Measurements from ENCODE around the gene ZNF600. TPM values are rescaled to one million over a fixed set of nuclear protein-coding genes. Genes with fewer than 3 reads are reported as not detected.

Gene ZNF600
- total and polyA plus RNA-seq, 9 of the 15 experiments (the other 6 are each of a cell fraction or from before 2014, with no cell fraction given): 5.7 to 21.5 (median 17.6) TPM

DNA sequence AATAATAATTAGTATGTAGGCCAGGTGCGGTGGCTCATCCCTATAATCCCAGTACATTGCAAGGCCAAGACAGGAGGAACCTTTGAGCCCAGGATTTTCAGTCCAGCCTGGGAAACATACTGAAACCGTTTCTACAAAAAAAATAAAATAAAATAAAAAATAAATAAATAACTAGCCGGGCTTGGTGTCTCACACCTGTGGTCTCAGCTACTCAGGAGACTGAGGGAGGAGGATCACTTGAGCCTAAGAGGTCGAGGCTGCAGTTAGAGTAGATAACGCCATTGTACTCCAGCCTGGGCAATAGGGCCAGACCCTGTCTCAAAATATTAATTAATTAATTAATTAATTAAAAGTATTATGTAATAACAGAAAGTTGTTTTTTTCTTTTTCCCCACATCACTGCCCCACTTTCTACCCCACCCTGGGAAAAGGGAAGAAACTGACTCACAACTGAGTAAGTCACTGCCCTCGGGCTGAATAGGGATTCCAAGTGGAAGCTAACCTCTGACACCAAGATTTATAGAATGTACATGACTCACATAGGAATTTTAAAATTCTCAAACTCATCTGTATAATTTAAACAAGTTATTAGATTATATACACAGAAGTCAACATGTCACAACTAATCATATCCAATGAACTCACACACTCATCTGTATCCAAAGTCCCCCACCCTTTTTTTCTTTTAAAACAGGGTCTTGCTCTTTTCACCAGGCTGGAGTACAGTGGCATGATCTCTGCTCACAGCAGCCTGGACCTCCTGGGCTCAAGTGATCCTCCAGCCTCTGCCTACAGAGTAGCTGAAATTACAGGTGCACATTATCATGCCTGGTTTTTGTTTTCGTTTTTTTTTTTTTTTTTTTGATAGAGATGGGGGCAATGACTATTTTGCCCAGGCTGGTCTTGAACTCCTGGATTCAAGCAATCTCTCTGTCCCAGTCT is 64.3 kb downstream of the ZNF600 start:
- Histone ChIP-seq H3K9ac (ENCODE audit: insufficient read depth in 1 of 2, low read depth in 2 of 2, low read length in 2 of 2) (no peak overlapping the region), H3K27me3 (ENCODE audit: control insufficient read depth in 2 of 2, insufficient read depth in 2 of 2, low read length in 2 of 2) (no peaks in the 10 kb centered on the region), H3K27ac (ENCODE audit: extremely low read depth, low read depth, low read length) (no peak overlapping the region), H3K36me3 (ENCODE audit: control insufficient read depth, insufficient read depth, low read length) (peaks cover 27% of the 10 kb centered on the region), H3K9me1 (ENCODE audit: control insufficient read depth, insufficient read depth, low read length) (no peaks in the 10 kb centered on the region), H3K9me3 (replicated peaks; ENCODE audit: control insufficient read depth, insufficient read depth, low read depth, low read length) (no peaks in the 10 kb centered on the region; the same call in none of the 2 replicates), H3K4me3 (no peak overlapping the region), H3K79me2 (ENCODE audit: control insufficient read depth, insufficient read depth, low read length) (peaks cover 39% of the 10 kb centered on the region), H3K4me2 (ENCODE audit: insufficient read depth, low read length) (no peak overlapping the region), H3K4me1 (replicated peaks in 1 of 2; ENCODE audit: control insufficient read depth in 2 of 2, insufficient read depth in 2 of 2, low read length in 2 of 2) (peaks cover 30 to 35% of the 10 kb centered on the region in 2 experiments), H2AFZ (ENCODE audit: low read depth, low read length) (no peak overlapping the region), H4K20me1 (replicated peaks; ENCODE audit: control insufficient read depth, insufficient read depth, low read length) (no peaks in the 10 kb centered on the region)
- ATAC-seq: no peak
- no peak for DNase-seq (ENCODE audit: extremely low read depth in 1 of 4, low spot score in 3 of 4)
- ChIA-PET CTCF (ENCODE audit: low intra/inter-chr PET ratio) (no interaction called here), POLR2A (no interaction called here)
- intact Hi-C loops (cut with micrococcal nuclease): loop anchor here (10.0 kb wide), 1 partner anchor 118 kb away; no protein-coding TSS in a partner anchor
- TF ChIP-seq DACH1 (IDR thresholded peaks at IDR 0.05; ENCODE audit: partially characterized antibody) (peak; percentile 15), ZNF282 (CRISPR knock-in tag; IDR thresholded peaks at IDR 0.05) (no peak), GABPB1 (CRISPR knock-in tag; IDR thresholded peaks at IDR 0.05) (no peak), ZBTB7A (IDR thresholded peaks at IDR 0.05; ENCODE audit: borderline replicate concordance, control insufficient read depth, low read depth, low read length) (no peak), RBBP5 (IDR thresholded peaks at IDR 0.05; ENCODE audit: borderline replicate concordance, insufficient read depth, low read length, poor library complexity, severe bottlenecking) (no peak), RHOXF2B (CRISPR knock-in tag; conservative IDR thresholded peaks at IDR 0.05) (no peak), NFYB (IDR thresholded peaks at IDR 0.05; ENCODE audit: extremely low read depth, insufficient read length) (no peak), TBP (optimal IDR thresholded peaks at IDR 0.05; ENCODE audit: low read depth, low read length) (no peak), MEIS2 (IDR thresholded peaks at IDR 0.05; ENCODE audit: partially characterized antibody) (peak; percentile 9), FOSL1 (tag; conservative IDR thresholded peaks at IDR 0.05) (peak; percentile 56)
- TF ChIP-seq, protein P1, sequence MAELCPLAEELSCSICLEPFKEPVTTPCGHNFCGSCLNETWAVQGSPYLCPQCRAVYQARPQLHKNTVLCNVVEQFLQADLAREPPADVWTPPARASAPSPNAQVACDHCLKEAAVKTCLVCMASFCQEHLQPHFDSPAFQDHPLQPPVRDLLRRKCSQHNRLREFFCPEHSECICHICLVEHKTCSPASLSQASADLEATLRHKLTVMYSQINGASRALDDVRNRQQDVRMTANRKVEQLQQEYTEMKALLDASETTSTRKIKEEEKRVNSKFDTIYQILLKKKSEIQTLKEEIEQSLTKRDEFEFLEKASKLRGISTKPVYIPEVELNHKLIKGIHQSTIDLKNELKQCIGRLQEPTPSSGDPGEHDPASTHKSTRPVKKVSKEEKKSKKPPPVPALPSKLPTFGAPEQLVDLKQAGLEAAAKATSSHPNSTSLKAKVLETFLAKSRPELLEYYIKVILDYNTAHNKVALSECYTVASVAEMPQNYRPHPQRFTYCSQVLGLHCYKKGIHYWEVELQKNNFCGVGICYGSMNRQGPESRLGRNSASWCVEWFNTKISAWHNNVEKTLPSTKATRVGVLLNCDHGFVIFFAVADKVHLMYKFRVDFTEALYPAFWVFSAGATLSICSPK (IDR thresholded peaks at IDR 0.05; ENCODE audit: borderline replicate concordance): no peak
- no peak for FAIRE-seq
- in situ Hi-C loops (cut with MboI): no loop called here
- BruUV-seq (replicated peaks): no TSS peak
- 71% methylated on average over 7 of the region's 7 CpGs for WGBS (ENCODE audit: insufficient coverage, low coverage, missing lambda C conversion rate)
